BLaER1 treated with 17β-estradiol and CSF1 and Interleukin-3, amounts not matched to agents 10 nM and 100 nM (cell line): Measurements from ENCODE around the gene MAML3.

Source experiments
- H3K27ac ChIP-seq, 11 experiments: shearing (Covaris generic); formaldehyde crosslinking; 2 replicates each; pipeline ENCODE4 v1.8.1; 2022
- H3K27me3 ChIP-seq, 11 experiments: shearing (Covaris generic); formaldehyde crosslinking; 2 replicates each; pipeline ENCODE4 v1.8.1; 2022
- H3K36me3 ChIP-seq, 11 experiments: shearing (Covaris generic); formaldehyde crosslinking; 2 replicates each; pipeline ENCODE4 v1.8.1; 2022
- H3K4me1 ChIP-seq, 10 experiments: shearing (Covaris generic); formaldehyde crosslinking; 2 replicates each; pipeline ENCODE4 v1.8.1; 2022
- H3K4me2 ChIP-seq, 11 experiments: shearing (Covaris generic); formaldehyde crosslinking; 2 replicates each; pipeline ENCODE4 v1.8.1; 2022
- H3K4me3 ChIP-seq, 10 experiments: shearing (Covaris generic); formaldehyde crosslinking; 2 replicates each; pipeline ENCODE4 v1.8.1; 2022
- H3K9ac ChIP-seq, 11 experiments: shearing (Covaris generic); formaldehyde crosslinking; 2 replicates each; pipeline ENCODE4 v1.8.1; 2022
- H3K9me3 ChIP-seq, 11 experiments: shearing (Covaris generic); formaldehyde crosslinking; replicated peaks in 1 of 11; 2 replicates each; pipeline ENCODE4 v1.8.1; 2022
- H4K20me1 ChIP-seq, 11 experiments: shearing (Covaris generic); formaldehyde crosslinking; 2 replicates each; pipeline ENCODE4 v1.8.1; 2022
- Cebpa-rat ChIP-seq, 11 experiments: shearing (Covaris generic); IDR thresholded peaks; 2 replicates each; pipeline ENCODE4 v1.8.1; 2022

Gene MAML3

GRCh38 chr4:139865537-139865936, 288.4 kb downstream of the MAML3 start:
- no peak for TF ChIP-seq Cebpa-rat (IDR thresholded peaks at IDR 0.05)
- Histone ChIP-seq H3K27me3 (no peaks in the 10 kb centered on the region), H4K20me1 (no peaks in the 10 kb centered on the region; a peak in 1 of 22 replicates), H3K4me1 (peaks cover 0 to 67% (median 9%) of the 10 kb centered on the region in 10 experiments; a peak in 11 of 20 replicates), H3K9me3 (0 out of 22 replicates have a peak, but pooled peaks cover 0 to 3% (median 0%) of the 10 kb centered on the region in 11 experiments), H3K9ac (no peak overlapping the region), H3K36me3 (peaks cover 0 to 21% (median 9%) of the 10 kb centered on the region in 11 experiments; a peak in 9 of 22 replicates), H3K27ac (no peak overlapping the region), H3K4me2 (no peak overlapping the region), H3K4me3 (no peak overlapping the region)

GRCh38 chr4:139863531-139863930, 290.5 kb downstream of the MAML3 start:
- H4K20me1 ChIP-seq = peaks cover 0 to 2% (median 0%) of the 10 kb centered on the region in 11 experiments; a peak in 2 of 22 replicates
- peaks cover 0 to 47% (median 7%) of the 10 kb centered on the region in 10 experiments; a peak in 10 of 20 replicates for H3K4me1 ChIP-seq
- peaks cover 0 to 32% (median 19%) of the 10 kb centered on the region in 11 experiments; a peak in 14 of 22 replicates for H3K36me3 ChIP-seq
- H3K9ac ChIP-seq = no peak overlapping the region
- TF ChIP-seq Cebpa-rat (IDR thresholded peaks at IDR 0.05) = no peak
- H3K9me3 ChIP-seq = 0 out of 22 replicates have a peak, but pooled peaks cover 0 to 3% (median 0%) of the 10 kb centered on the region in 11 experiments
- peak overlapping the region in 6 of 11 experiments; percentile 24 to 70 (median 52); a peak in 10 of 22 replicates for H3K4me2 ChIP-seq
- peak overlapping the region in 3 of 11 experiments; percentile 18 to 44 (median 32); a peak in 3 of 22 replicates for H3K27ac ChIP-seq
- H3K27me3 ChIP-seq = no peaks in the 10 kb centered on the region
- no peak overlapping the region for H3K4me3 ChIP-seq

GRCh38 chr4:139861471-139861870, 292.5 kb downstream of the MAML3 start:
- H3K4me1 ChIP-seq = peaks cover 12 to 48% (median 14%) of the 10 kb centered on the region in 10 experiments
- H3K4me3 ChIP-seq = no peak overlapping the region
- no peaks in the 10 kb centered on the region for H3K27me3 ChIP-seq
- no peak overlapping the region for H3K27ac ChIP-seq
- TF ChIP-seq Cebpa-rat (IDR thresholded peaks at IDR 0.05) = no peak
- no peak overlapping the region for H3K9ac ChIP-seq
- peaks cover 0 to 32% (median 15%) of the 10 kb centered on the region in 11 experiments; a peak in 13 of 22 replicates for H3K36me3 ChIP-seq
- H3K9me3 ChIP-seq = 0 out of 22 replicates have a peak, but pooled peaks cover 0 to 3% (median 0%) of the 10 kb centered on the region in 11 experiments
- H4K20me1 ChIP-seq = peaks cover 0 to 7% (median 0%) of the 10 kb centered on the region in 11 experiments; a peak in 3 of 22 replicates
- H3K4me2 ChIP-seq = no peak overlapping the region

GRCh38 chr4:139860435-139861024, 293.5 kb downstream of the MAML3 start:
- Histone ChIP-seq H3K9ac (no peak overlapping the region), H4K20me1 (peaks cover 0 to 7% (median 0%) of the 10 kb centered on the region in 11 experiments; a peak in 3 of 22 replicates), H3K36me3 (peaks cover 0 to 32% (median 15%) of the 10 kb centered on the region in 11 experiments; a peak in 13 of 22 replicates), H3K9me3 (0 out of 22 replicates have a peak, but pooled peaks cover 0 to 3% (median 0%) of the 10 kb centered on the region in 11 experiments), H3K4me2 (no peak overlapping the region), H3K27me3 (no peaks in the 10 kb centered on the region), H3K4me3 (no peak overlapping the region), H3K27ac (no peak overlapping the region), H3K4me1 (peaks cover 12 to 43% (median 14%) of the 10 kb centered on the region in 10 experiments)
- TF ChIP-seq Cebpa-rat (IDR thresholded peaks at IDR 0.05) = no peak

GRCh38 chr4:139859876-139860275, 294.1 kb downstream of the MAML3 start:
- 0 out of 22 replicates have a peak, but pooled peaks cover 0 to 3% (median 0%) of the 10 kb centered on the region in 11 experiments for H3K9me3 ChIP-seq
- H3K36me3 ChIP-seq = peaks cover 0 to 32% (median 17%) of the 10 kb centered on the region in 11 experiments; a peak in 15 of 22 replicates
- TF ChIP-seq Cebpa-rat (IDR thresholded peaks at IDR 0.05) = no peak
- H3K4me1 ChIP-seq = peaks cover 12 to 37% (median 14%) of the 10 kb centered on the region in 10 experiments
- H3K4me3 ChIP-seq = no peak overlapping the region
- H3K27me3 ChIP-seq = no peaks in the 10 kb centered on the region
- H4K20me1 ChIP-seq = peaks cover 0 to 7% (median 0%) of the 10 kb centered on the region in 11 experiments; a peak in 3 of 22 replicates
- H3K4me2 ChIP-seq = no peak overlapping the region
- no peak overlapping the region for H3K9ac ChIP-seq
- H3K27ac ChIP-seq = no peak overlapping the region

- no peaks in the 10 kb centered on the region for H3K27me3 ChIP-seq
Observed at GRCh38 chr4:139858436-139859205, 295.4 kb downstream of the MAML3 start.

GRCh38 chr4:139857977-139858376, 296.0 kb downstream of the MAML3 start:
- no peak for TF ChIP-seq Cebpa-rat (IDR thresholded peaks at IDR 0.05)
- H3K9me3 ChIP-seq = 0 out of 22 replicates have a peak, but pooled peaks cover 0 to 3% (median 0%) of the 10 kb centered on the region in 11 experiments
- peaks cover 4 to 41% (median 23%) of the 10 kb centered on the region in 11 experiments; a peak in 17 of 22 replicates for H3K36me3 ChIP-seq
- peak overlapping the region in 7 of 11 experiments; percentile 13 to 47 (median 41); a peak in 8 of 22 replicates for H3K4me2 ChIP-seq
- peaks cover 1 to 20% (median 13%) of the 10 kb centered on the region in 10 experiments for H3K4me1 ChIP-seq
- H4K20me1 ChIP-seq = peaks cover 0 to 13% (median 0%) of the 10 kb centered on the region in 11 experiments; a peak in 3 of 22 replicates
- H3K27ac ChIP-seq = no peak overlapping the region
- no peak overlapping the region for H3K9ac ChIP-seq
- no peaks in the 10 kb centered on the region for H3K27me3 ChIP-seq
- H3K4me3 ChIP-seq = no peak overlapping the region

More at GRCh38 chr4:139858436-139859205, 295.4 kb downstream of the MAML3 start:
- peaks cover 0 to 13% (median 0%) of the 10 kb centered on the region in 11 experiments; a peak in 3 of 22 replicates for H4K20me1 ChIP-seq
- TF ChIP-seq Cebpa-rat (IDR thresholded peaks at IDR 0.05) = no peak
- no peak overlapping the region for H3K4me2 ChIP-seq
- H3K9ac ChIP-seq = no peak overlapping the region
- H3K9me3 ChIP-seq = 0 out of 22 replicates have a peak, but pooled peaks cover 0 to 3% (median 0%) of the 10 kb centered on the region in 11 experiments
- peaks cover 7 to 26% (median 14%) of the 10 kb centered on the region in 10 experiments for H3K4me1 ChIP-seq
- H3K4me3 ChIP-seq = no peak overlapping the region
- H3K27ac ChIP-seq = no peak overlapping the region
- peaks cover 4 to 41% (median 23%) of the 10 kb centered on the region in 11 experiments; a peak in 17 of 22 replicates for H3K36me3 ChIP-seq

- TF ChIP-seq Cebpa-rat (IDR thresholded peaks at IDR 0.05) = no peak
- no peak overlapping the region for H3K9ac ChIP-seq
- no peak overlapping the region for H3K4me3 ChIP-seq
- peak overlapping the region; percentile 5 to 47 (median 41); a peak in 18 of 22 replicates for H3K4me2 ChIP-seq
- H3K9me3 ChIP-seq = no peaks in the 10 kb centered on the region
- H3K4me1 ChIP-seq = peaks cover 9 to 20% (median 13%) of the 10 kb centered on the region in 10 experiments
- H3K27ac ChIP-seq = no peak overlapping the region
- no peaks in the 10 kb centered on the region for H3K27me3 ChIP-seq
- H3K36me3 ChIP-seq = peaks cover 4 to 40% (median 21%) of the 10 kb centered on the region in 11 experiments; a peak in 17 of 22 replicates
- H4K20me1 ChIP-seq = peaks cover 0 to 13% (median 0%) of the 10 kb centered on the region in 11 experiments; a peak in 3 of 22 replicates
Observed at GRCh38 chr4:139857021-139857420, 297.0 kb downstream of the MAML3 start.
